Astrocyte (in vitro differentiated cells and primary cell): ENCODE measurements around the gene ALPP. TPM values are rescaled to one million over a fixed set of nuclear protein-coding genes. Genes with fewer than 3 reads are reported as not detected.

Experiments used
- DNase-seq: peaks from one replicate; pipeline ENCODE4 v3.0.0-alpha.2; 2010; ENCODE audit warnings: low read depth
- FAIRE-seq: peaks from 2 replicates; lab custom pipeline; 2011; peaks lifted over from hg19 to GRCh38; lab: Jason Lieb, UNC
- H2AFZ ChIP-seq: 2 replicates; pipeline ENCODE4 v1.6.0; 2012; ENCODE audit warnings: low read depth, low read length, inconsistent platforms
- H3K27ac ChIP-seq: 2 replicates; pipeline ENCODE4 v1.5.1; 2011; ENCODE audit warnings: low read depth, low read length, inconsistent platforms
- H3K27me3 ChIP-seq: 2 replicates; pipeline ENCODE4 v1.6.0; 2011; ENCODE audit warnings: low read length, inconsistent platforms; ENCODE audit not compliant: insufficient read depth
- H3K36me3 ChIP-seq: 2 replicates; pipeline ENCODE4 v1.5.1; 2011; ENCODE audit warnings: low read length, inconsistent platforms; ENCODE audit not compliant: insufficient read depth
- H3K4me1 ChIP-seq: 2 replicates; pipeline ENCODE4 v1.5.1; 2011; ENCODE audit warnings: low read length, inconsistent platforms; ENCODE audit not compliant: insufficient read depth
- H3K4me2 ChIP-seq: 2 replicates; pipeline ENCODE4 v1.6.0; 2012; ENCODE audit warnings: low read length, inconsistent platforms
- H3K4me3 ChIP-seq: 2 replicates; pipeline ENCODE4 v1.5.1; 2011; ENCODE audit warnings: low read depth, mild to moderate bottlenecking, low read length, inconsistent platforms; ENCODE audit not compliant: insufficient read depth
- H3K79me2 ChIP-seq: 2 replicates; pipeline ENCODE4 v1.6.0; 2012; ENCODE audit warnings: mild to moderate bottlenecking, low read length, inconsistent platforms; ENCODE audit not compliant: insufficient read depth
- H3K9ac ChIP-seq: 2 replicates; pipeline ENCODE4 v1.6.0; 2012; ENCODE audit warnings: mild to moderate bottlenecking, low read length, inconsistent platforms
- H3K9me3 ChIP-seq: 2 replicates; pipeline ENCODE4 v1.5.1; 2012; ENCODE audit warnings: low read depth, mild to moderate bottlenecking, low read length, inconsistent platforms; ENCODE audit not compliant: insufficient read depth
- H4K20me1 ChIP-seq: 2 replicates; pipeline ENCODE4 v1.6.0; 2012; ENCODE audit warnings: low read length, inconsistent platforms; ENCODE audit not compliant: insufficient read depth
- H3K27ac Mint-ChIP-seq: one replicate; pipeline ENCODE4 v1.8.0; 2021; ENCODE audit warnings: mild to moderate bottlenecking, mixed read lengths; ENCODE audit not compliant: unreplicated experiment
- H3K27me3 Mint-ChIP-seq: one replicate; pipeline ENCODE4 v1.8.0; 2021; ENCODE audit warnings: low read depth, mixed read lengths; ENCODE audit not compliant: unreplicated experiment
- H3K36me3 Mint-ChIP-seq: one replicate; pipeline ENCODE4 v1.8.0; 2021; ENCODE audit warnings: low read depth, mixed read lengths; ENCODE audit not compliant: unreplicated experiment
- H3K4me1 Mint-ChIP-seq: one replicate; pipeline ENCODE4 v1.8.0; 2021; ENCODE audit warnings: low read depth, mixed read lengths; ENCODE audit not compliant: unreplicated experiment
- H3K4me3 Mint-ChIP-seq: one replicate; pipeline ENCODE4 v1.8.0; 2021; ENCODE audit warnings: mild to moderate bottlenecking, moderate library complexity, mixed read lengths; ENCODE audit not compliant: unreplicated experiment
- H3K9me3 Mint-ChIP-seq: one replicate; pipeline ENCODE4 v1.8.0; 2021; ENCODE audit warnings: mild to moderate bottlenecking, mixed read lengths; ENCODE audit not compliant: unreplicated experiment
- EZH2 ChIP-seq: IDR thresholded peaks from 2 replicates; pipeline ENCODE4 v1.6.1; 2012; ENCODE audit warnings: mild to moderate bottlenecking, low read length, inconsistent platforms; ENCODE audit not compliant: insufficient read depth
- total RNA-seq: library from RNA; stranded (reverse); gene quantifications from 2 replicates; pipeline ENCODE4 v1.2.1, GENCODE V29; 2021
- TF ChIP-seq, protein P1 (sequence below): IDR thresholded peaks from 2 replicates; pipeline ENCODE4 v1.5.1; 2011; ENCODE audit warnings: low read depth, mild to moderate bottlenecking, inconsistent platforms, low read length, moderate library complexity; ENCODE audit not compliant: insufficient read depth

The ALPP gene
- total RNA-seq, 1 donor from 2014 or later = 0.32 TPM

DNA sequence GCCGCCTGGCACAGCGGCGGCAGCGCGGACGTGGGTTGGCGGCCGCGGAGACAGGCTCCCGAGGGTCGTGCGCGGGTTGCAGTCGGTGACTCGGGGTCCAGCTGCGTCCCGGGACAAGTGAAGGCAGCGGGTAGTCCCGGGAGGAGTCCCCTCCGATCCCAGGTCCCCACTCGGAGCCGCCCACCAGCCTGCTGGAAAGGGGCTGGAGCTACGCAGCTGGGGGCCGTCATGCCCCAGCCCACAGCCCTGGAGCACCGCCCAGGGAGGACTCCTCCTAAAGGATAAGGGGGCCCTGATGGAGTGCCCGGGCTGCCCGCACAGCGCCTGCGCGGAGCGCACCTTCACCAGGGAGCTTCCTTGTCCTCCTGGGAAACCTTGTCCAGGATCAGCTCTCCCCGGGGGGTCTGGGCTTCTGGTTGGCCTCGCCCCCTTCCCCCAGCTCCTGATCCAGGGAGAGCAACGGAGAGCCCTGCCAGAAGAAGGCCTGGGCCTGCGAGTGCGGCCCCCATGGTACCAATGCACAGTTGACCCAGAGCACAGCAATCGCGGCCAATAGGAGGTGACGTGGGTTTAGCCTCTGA, 25.9 kb upstream of the ALPP start:
- H3K4me1 ChIP-seq = no peaks in the 10 kb centered on the region
- Mint-ChIP-seq H3K27me3 (peaks cover 37% of the 10 kb centered on the region), H3K27ac (no peak overlapping the region), H3K9me3 (peaks cover 16% of the 10 kb centered on the region), H3K4me1 (no peaks in the 10 kb centered on the region), H3K36me3 (no peaks in the 10 kb centered on the region), H3K4me3 (no peak overlapping the region)
- no peaks in the 10 kb centered on the region for H3K9me3 ChIP-seq
- H3K4me2 ChIP-seq = no peak overlapping the region
- no peak overlapping the region for H3K4me3 ChIP-seq
- no peak overlapping the region for H3K9ac ChIP-seq
- FAIRE-seq (no peak), DNase-seq (no peak)
- no peak overlapping the region for H3K27ac ChIP-seq
- H2AFZ ChIP-seq = no peak overlapping the region
- H4K20me1 ChIP-seq = no peaks in the 10 kb centered on the region
- H3K79me2 ChIP-seq = no peaks in the 10 kb centered on the region
- H3K27me3 ChIP-seq = peaks cover 47% of the 10 kb centered on the region
- TF ChIP-seq, protein P1, sequence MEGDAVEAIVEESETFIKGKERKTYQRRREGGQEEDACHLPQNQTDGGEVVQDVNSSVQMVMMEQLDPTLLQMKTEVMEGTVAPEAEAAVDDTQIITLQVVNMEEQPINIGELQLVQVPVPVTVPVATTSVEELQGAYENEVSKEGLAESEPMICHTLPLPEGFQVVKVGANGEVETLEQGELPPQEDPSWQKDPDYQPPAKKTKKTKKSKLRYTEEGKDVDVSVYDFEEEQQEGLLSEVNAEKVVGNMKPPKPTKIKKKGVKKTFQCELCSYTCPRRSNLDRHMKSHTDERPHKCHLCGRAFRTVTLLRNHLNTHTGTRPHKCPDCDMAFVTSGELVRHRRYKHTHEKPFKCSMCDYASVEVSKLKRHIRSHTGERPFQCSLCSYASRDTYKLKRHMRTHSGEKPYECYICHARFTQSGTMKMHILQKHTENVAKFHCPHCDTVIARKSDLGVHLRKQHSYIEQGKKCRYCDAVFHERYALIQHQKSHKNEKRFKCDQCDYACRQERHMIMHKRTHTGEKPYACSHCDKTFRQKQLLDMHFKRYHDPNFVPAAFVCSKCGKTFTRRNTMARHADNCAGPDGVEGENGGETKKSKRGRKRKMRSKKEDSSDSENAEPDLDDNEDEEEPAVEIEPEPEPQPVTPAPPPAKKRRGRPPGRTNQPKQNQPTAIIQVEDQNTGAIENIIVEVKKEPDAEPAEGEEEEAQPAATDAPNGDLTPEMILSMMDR = no peak
- no peak for TF ChIP-seq EZH2
- no peaks in the 10 kb centered on the region for H3K36me3 ChIP-seq

DNA sequence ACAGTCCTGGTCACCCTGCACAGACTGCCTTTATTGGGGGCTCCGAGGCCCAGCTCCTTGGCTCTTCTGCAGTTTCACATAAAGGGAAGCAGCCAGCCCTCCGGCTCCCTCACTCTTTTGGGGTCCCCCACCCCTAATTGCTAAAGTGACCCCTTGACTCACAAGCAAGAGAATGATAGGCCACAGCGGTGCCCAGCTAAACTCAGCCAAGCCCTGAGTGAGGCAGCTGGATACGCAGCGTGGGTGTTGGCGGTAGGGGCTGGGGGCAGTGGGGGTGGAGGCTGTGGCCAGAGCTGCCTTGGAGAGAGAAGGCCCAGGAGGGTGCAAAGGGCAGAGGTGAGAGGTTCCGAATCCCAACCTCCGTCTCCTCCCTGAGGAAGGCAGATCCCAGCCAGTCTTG, 25.5 kb upstream of the ALPP start:
- Mint-ChIP-seq H3K27ac (no peak overlapping the region), H3K27me3 (peaks cover 34% of the 10 kb centered on the region), H3K9me3 (peaks cover 14% of the 10 kb centered on the region), H3K4me1 (no peaks in the 10 kb centered on the region), H3K36me3 (no peaks in the 10 kb centered on the region), H3K4me3 (no peak overlapping the region)
- Histone ChIP-seq H3K4me3 (no peak overlapping the region), H3K27me3 (peaks cover 47% of the 10 kb centered on the region), H3K36me3 (no peaks in the 10 kb centered on the region), H3K4me1 (no peaks in the 10 kb centered on the region), H4K20me1 (no peaks in the 10 kb centered on the region), H3K9me3 (no peaks in the 10 kb centered on the region), H3K79me2 (no peaks in the 10 kb centered on the region), H2AFZ (no peak overlapping the region), H3K4me2 (no peak overlapping the region), H3K27ac (no peak overlapping the region), H3K9ac (no peak overlapping the region)
- no peak for DNase-seq
- FAIRE-seq = no peak
- no peak for TF ChIP-seq EZH2
- TF ChIP-seq, protein P1 = no peak

DNA sequence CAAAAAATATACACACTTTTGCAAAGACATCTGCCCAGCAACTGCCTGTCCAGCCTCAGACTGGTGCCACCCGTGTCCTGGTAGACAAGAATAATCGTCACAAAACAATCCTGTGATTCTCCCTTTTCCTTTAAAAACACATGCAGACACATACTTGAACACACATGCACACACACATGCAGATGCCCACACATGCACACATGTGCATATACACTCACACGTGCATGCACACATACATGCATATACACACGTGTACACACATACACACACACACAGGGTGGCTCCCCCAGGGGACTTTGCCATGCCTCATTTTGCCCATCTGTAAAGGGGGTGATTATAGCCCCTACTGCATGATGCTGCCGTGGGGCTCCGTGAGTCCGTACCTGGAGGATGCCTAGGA, 24.9 kb upstream of the ALPP start:
- TF ChIP-seq, protein P1 = no peak
- TF ChIP-seq EZH2 = no peak
- FAIRE-seq (no peak), DNase-seq (no peak)
- Histone ChIP-seq H3K79me2 (no peaks in the 10 kb centered on the region), H3K4me3 (no peak overlapping the region), H3K9ac (no peak overlapping the region), H3K9me3 (no peaks in the 10 kb centered on the region), H2AFZ (no peak overlapping the region), H3K4me1 (no peaks in the 10 kb centered on the region), H3K27me3 (peaks cover 43% of the 10 kb centered on the region), H3K4me2 (no peak overlapping the region), H4K20me1 (no peaks in the 10 kb centered on the region), H3K36me3 (no peaks in the 10 kb centered on the region), H3K27ac (no peak overlapping the region)
- H3K27ac Mint-ChIP-seq = peak overlapping the region; percentile 1
- H3K27me3 Mint-ChIP-seq = peaks cover 31% of the 10 kb centered on the region
- H3K9me3 Mint-ChIP-seq = peaks cover 9% of the 10 kb centered on the region
- H3K4me3 Mint-ChIP-seq = no peak overlapping the region
- H3K36me3 Mint-ChIP-seq = no peaks in the 10 kb centered on the region
- H3K4me1 Mint-ChIP-seq = no peaks in the 10 kb centered on the region
